Esophagus squamous epithelium (tissue), 5 donors: ENCODE results near the gene MGAT5. TPM values are rescaled to one million over a fixed set of nuclear protein-coding genes. Genes with fewer than 3 reads are reported as not detected.

Experiments
- DNase-seq: peaks from one replicate; lab custom pipeline; 2025; lab: John Stamatoyannopoulos, UW
- H3K27ac ChIP-seq, 4 donors: fragments of 200-600 bp; sonication (generic); one replicate each; pipeline ENCODE4 v1.5.1; 2016 to 2019; ENCODE audit warnings: mild to moderate bottlenecking in 1 of 4
- H3K27me3 ChIP-seq, 4 donors: fragments of 200-600 bp; sonication (generic); 1 replicate in 3 of 4; 2 replicates in 1 of 4; pipeline versions ENCODE4 v1.5.1 to v1.6.0; 2017 to 2021; ENCODE audit warnings: antibody characterized with exemption in 1 of 4
- H3K36me3 ChIP-seq, 3 donors: fragments of 200-600 bp; sonication (generic); one replicate each; pipeline ENCODE4 v1.5.1; 2016 to 2019
- H3K4me1 ChIP-seq, 3 donors: fragments of 200-600 bp; sonication (generic); one replicate each; pipeline ENCODE4 v1.5.1; 2017 to 2019
- H3K4me3 ChIP-seq, 4 donors: fragments of 200-600 bp; sonication (generic); 1 replicate in 3 of 4; 2 replicates in 1 of 4; pipeline ENCODE4 v1.5.1; 2016 to 2019; ENCODE audit warnings: mild to moderate bottlenecking in 2 of 4, moderate library complexity in 1 of 4
- H3K9me3 ChIP-seq, 3 donors: fragments of 200-600 bp; sonication (generic); one replicate each; pipeline ENCODE4 v1.5.1; 2016 to 2019
- CTCF ChIP-seq, 6 experiments: fragments of 450-650 bp in 4 of 6; fragments of 200-600 bp in 2 of 6; sonication (generic) in 2 of 6; IDR thresholded peaks; one replicate each; pipeline ENCODE4 v1.5.1; 2016 to 2019; ENCODE audit warnings: antibody characterized with exemption in 6 of 6, mild to moderate bottlenecking in 4 of 6, moderate library complexity in 4 of 6
- POLR2A ChIP-seq, 4 donors: fragments of 450-650 bp; IDR thresholded peaks; one replicate each; pipeline ENCODE4 v1.6.1; 2017; ENCODE audit warnings: antibody characterized with exemption in 4 of 4, mild to moderate bottlenecking in 4 of 4, moderate library complexity in 3 of 4
- WGBS, 2 donors: methylation state at CpG; one replicate each; pipeline ENCODE4 v1.1.5; 2018; 5-methylcytosine and 5-hydroxymethylcytosine counted together
- intact Hi-C: fragments of 100-400 bp; cut with DNase I; formaldehyde crosslinking; loops from one replicate; pipeline ENCODE4 v1.15.0; 2022
- total RNA-seq, 4 donors: library from RNA; depleted of rRNA; stranded (reverse); fragments of >200 nt; gene quantifications; one replicate each; pipeline ENCODE4 v1.1.0, GENCODE V29; 2016
- donor health status: DM: yes; HTN: yes; CAD: no.

Gene MGAT5
- total RNA-seq, 4 donors from 2014 or later = 14.2 to 29.2 (median 24.6) TPM

GRCh38 chr2:134498654-134499053 lies 244.8 kb downstream of the MGAT5 start:
- no peak overlapping the region for H3K27ac ChIP-seq
- DNase-seq = no peak
- H3K4me1 ChIP-seq = no peaks in the 10 kb centered on the region
- H3K36me3 ChIP-seq = no peaks in the 10 kb centered on the region
- no peak for TF ChIP-seq POLR2A (IDR thresholded peaks at IDR 0.05)
- TF ChIP-seq CTCF (IDR thresholded peaks at IDR 0.05) = no peak
- peaks cover 0 to 8% (median 0%) of the 10 kb centered on the region in 4 donors for H3K27me3 ChIP-seq
- no peak overlapping the region for H3K4me3 ChIP-seq
- WGBS, 2 donors = 81 to 83% methylated on average over 7 of the region's 7 CpGs
- intact Hi-C loops = no loop called here
- no peaks in the 10 kb centered on the region for H3K9me3 ChIP-seq

- no peaks in the 10 kb centered on the region for H3K9me3 ChIP-seq
- no peak overlapping the region for H3K27ac ChIP-seq
- H3K27me3 ChIP-seq = peaks cover 0 to under 1% (median 0%) of the 10 kb centered on the region in 4 donors
- H3K36me3 ChIP-seq = no peaks in the 10 kb centered on the region
- 78 to 83% methylated on average over 5 to 9 of the region's 9 CpGs for WGBS, 2 donors
- intact Hi-C loops = no loop called here
- H3K4me3 ChIP-seq = no peak overlapping the region
- TF ChIP-seq POLR2A (IDR thresholded peaks at IDR 0.05) (no peak), CTCF (IDR thresholded peaks at IDR 0.05) (no peak)
- H3K4me1 ChIP-seq = no peaks in the 10 kb centered on the region
- DNase-seq = no peak
Observed at GRCh38 chr2:134499307-134499926, 245.5 kb downstream of the MGAT5 start.

GRCh38 chr2:134500211-134500935 lies 246.5 kb downstream of the MGAT5 start:
- 63 to 69% methylated on average over 6 to 8 of the region's 9 CpGs for WGBS, 2 donors
- no peak for DNase-seq
- TF ChIP-seq POLR2A (IDR thresholded peaks at IDR 0.05) (no peak), CTCF (IDR thresholded peaks at IDR 0.05) (no peak)
- H3K36me3 ChIP-seq = no peaks in the 10 kb centered on the region
- no peaks in the 10 kb centered on the region for H3K27me3 ChIP-seq
- intact Hi-C loops = no loop called here
- no peaks in the 10 kb centered on the region for H3K4me1 ChIP-seq
- no peaks in the 10 kb centered on the region for H3K9me3 ChIP-seq
- no peak overlapping the region for H3K4me3 ChIP-seq
- no peak overlapping the region for H3K27ac ChIP-seq

GRCh38 chr2:134501476-134502091 lies 247.7 kb downstream of the MGAT5 start:
- no peaks in the 10 kb centered on the region for H3K36me3 ChIP-seq
- no peaks in the 10 kb centered on the region for H3K9me3 ChIP-seq
- no peak for DNase-seq
- intact Hi-C loops = no loop called here
- H3K27me3 ChIP-seq = no peaks in the 10 kb centered on the region
- no peak overlapping the region for H3K27ac ChIP-seq
- 85 to 93% methylated on average over 6 of the region's 6 CpGs for WGBS, 2 donors
- H3K4me3 ChIP-seq = no peak overlapping the region
- TF ChIP-seq POLR2A (IDR thresholded peaks at IDR 0.05) = no peak
- no peak for TF ChIP-seq CTCF (IDR thresholded peaks at IDR 0.05)
- no peaks in the 10 kb centered on the region for H3K4me1 ChIP-seq

GRCh38 chr2:134502104-134502503 lies 248.2 kb downstream of the MGAT5 start:
- 54 to 66% methylated on average over 2 of the region's 2 CpGs for WGBS, 2 donors
- intact Hi-C loops = no loop called here

More at GRCh38 chr2:134502104-134502503, 248.2 kb downstream of the MGAT5 start:
- H3K36me3 ChIP-seq = no peaks in the 10 kb centered on the region
- TF ChIP-seq POLR2A (IDR thresholded peaks at IDR 0.05) = no peak
- no peak for TF ChIP-seq CTCF (IDR thresholded peaks at IDR 0.05)
- H3K4me3 ChIP-seq = no peak overlapping the region
- no peaks in the 10 kb centered on the region for H3K27me3 ChIP-seq
- no peak for DNase-seq
- H3K27ac ChIP-seq = no peak overlapping the region
- no peaks in the 10 kb centered on the region for H3K4me1 ChIP-seq
- H3K9me3 ChIP-seq = no peaks in the 10 kb centered on the region
